Hematopoietic multipotent progenitor cell treated with erythropoietin and hydrocortisone succinate and interleukin-3 and kit ligand, for 8 days (in vitro differentiated cells): ENCODE measurements around the gene TMEM175.

Experiments used
- DNase-seq: peaks from one replicate; pipeline ENCODE4 v3.0.0-alpha.2; 2015

TMEM175 gene

GRCh38 chr4:931960-932712 is at the start of gene TMEM175, which contains the start of gene GAK:
TMEM175 (plus strand) TSS chr4:932460; CDS start chr4:947740, 15,280 bp downstream.
GAK (minus strand) TSS chr4:932316; CDS start chr4:932187, 129 bp downstream.
- peak; percentile 93 for DNase-seq

- DNase-seq: no peak
Measured at GRCh38 chr4:882646-883045, 49.6 kb upstream of the TMEM175 start.

- DNase-seq: no peak
Measured at GRCh38 chr4:883377-884095, 48.7 kb upstream of the TMEM175 start.

GRCh38 chr4:884259-884658 is 48.0 kb upstream of the TMEM175 start:
- DNase-seq: no peak

- DNase-seq: no peak
Measured at GRCh38 chr4:884896-885295, 47.4 kb upstream of the TMEM175 start.

- no peak for DNase-seq
Measured at GRCh38 chr4:885353-885752, 46.9 kb upstream of the TMEM175 start.

GRCh38 chr4:886244-886643 is 46.0 kb upstream of the TMEM175 start:
- no peak for DNase-seq

GRCh38 chr4:887034-887763 is 45.1 kb upstream of the TMEM175 start:
- no peak for DNase-seq

- DNase-seq: no peak
Measured at GRCh38 chr4:888029-888428, 44.2 kb upstream of the TMEM175 start.

- DNase-seq: no peak
Measured at GRCh38 chr4:889516-889915, 42.7 kb upstream of the TMEM175 start.

- DNase-seq: no peak
Measured at GRCh38 chr4:890036-890695, 42.1 kb upstream of the TMEM175 start.

- peak; percentile 17 for DNase-seq
Measured at GRCh38 chr4:891747-892146, 40.5 kb upstream of the TMEM175 start.

- no peak for DNase-seq
Measured at GRCh38 chr4:892780-893179, 39.5 kb upstream of the TMEM175 start.

GRCh38 chr4:893276-893994 is 38.8 kb upstream of the TMEM175 start:
- no peak for DNase-seq

GRCh38 chr4:893995-894705 is 38.1 kb upstream of the TMEM175 start:
- no peak for DNase-seq

- DNase-seq: no peak
Measured at GRCh38 chr4:895596-895995, 36.7 kb upstream of the TMEM175 start.

- no peak for DNase-seq
Measured at GRCh38 chr4:896216-896615, 36.0 kb upstream of the TMEM175 start.

- no peak for DNase-seq
Measured at GRCh38 chr4:896630-897029, 35.6 kb upstream of the TMEM175 start.

- no peak for DNase-seq
Measured at GRCh38 chr4:898123-898522, 34.1 kb upstream of the TMEM175 start.

GRCh38 chr4:898869-899555 is 33.2 kb upstream of the TMEM175 start:
- DNase-seq: no peak

GRCh38 chr4:899556-899906 is 32.7 kb upstream of the TMEM175 start:
- DNase-seq: no peak
